HG03520 (cell line): ENCODE data around the gene SPIN1.

Experiments used
- ATAC-seq: cut with Tn5 transposase; IDR thresholded peaks from one replicate; pipeline ENCODE4 v1.9.1; 2021; ENCODE audit warnings: mild to moderate bottlenecking, moderate library complexity; ENCODE audit not compliant: unreplicated experiment

The SPIN1 gene

GRCh38 chr9:88488166-88488565 is 99.9 kb downstream of the SPIN1 start:
- no peak for ATAC-seq

- ATAC-seq: no peak
Observed at GRCh38 chr9:88494983-88495721, 106.9 kb downstream of the SPIN1 start.

GRCh38 chr9:88497224-88497623 is 109.0 kb downstream of the SPIN1 start:
- no peak for ATAC-seq

GRCh38 chr9:88498880-88499279 is 110.6 kb downstream of the SPIN1 start:
- ATAC-seq: no peak

- no peak for ATAC-seq
Observed at GRCh38 chr9:88501086-88501485, 112.8 kb downstream of the SPIN1 start.

- no peak for ATAC-seq
Observed at GRCh38 chr9:88502552-88503034, 114.3 kb downstream of the SPIN1 start.

GRCh38 chr9:88503081-88503844 is 115.0 kb downstream of the SPIN1 start:
- no peak for ATAC-seq

- no peak for ATAC-seq
Observed at GRCh38 chr9:88503845-88504764, 115.9 kb downstream of the SPIN1 start.

- no peak for ATAC-seq
Observed at GRCh38 chr9:88508326-88508725, 120.1 kb downstream of the SPIN1 start.

- no peak for ATAC-seq
Observed at GRCh38 chr9:88511906-88512305, 123.7 kb downstream of the SPIN1 start.

GRCh38 chr9:88514247-88514646 is 126.0 kb downstream of the SPIN1 start:
- ATAC-seq: no peak

- ATAC-seq: no peak
Observed at GRCh38 chr9:88521308-88521707, 133.1 kb downstream of the SPIN1 start.

GRCh38 chr9:88522360-88522759 is 134.1 kb downstream of the SPIN1 start:
- no peak for ATAC-seq

- no peak for ATAC-seq
Observed at GRCh38 chr9:88523056-88523455, 134.8 kb downstream of the SPIN1 start.

- ATAC-seq: no peak
Observed at GRCh38 chr9:88524911-88525310, 136.7 kb downstream of the SPIN1 start.

GRCh38 chr9:88527618-88528017 is 139.4 kb downstream of the SPIN1 start:
- no peak for ATAC-seq
